Measurements from ENCODE around the gene DLK2. TPM values are rescaled to one million over a fixed set of nuclear protein-coding genes. Genes with fewer than 3 reads are reported as not detected.

DLK2 gene
- total and polyA plus RNA-seq, 2 of the 13 experiments (the other 11 are each of a cell fraction or from before 2014, with no cell fraction given), result 1.2 to 3.8 TPM

GRCh38 chr6:43427406-43428111 lies 27.8 kb downstream of the DLK2 start, which contains the start of gene ABCC10 (continued):
- peak; percentile 99 for TF ChIP-seq ARID4A (CRISPR knock-in tag; IDR thresholded peaks at IDR 0.05; ENCODE audit: borderline replicate concordance)
- TF ChIP-seq CREB1 (IDR thresholded peaks at IDR 0.05), result peak; percentile 67; the same call in 1 of the 2 replicates
- TF ChIP-seq CREB1 (CRISPR knock-in tag; IDR thresholded peaks at IDR 0.05), result 0 out of 2 replicates have a peak, but pooled peaks have one; percentile 15
- TF ChIP-seq HMGXB3 (CRISPR knock-in tag; IDR thresholded peaks at IDR 0.05; ENCODE audit: borderline replicate concordance), result no peak
- no peak; the same call in 1 of the 2 replicates for TF ChIP-seq ATF3 (CRISPR knock-in tag; IDR thresholded peaks at IDR 0.05)
- no peak for TF ChIP-seq ZKSCAN5 (CRISPR knock-in tag; IDR thresholded peaks at IDR 0.05)
- TF ChIP-seq HNF1B (CRISPR knock-in tag; IDR thresholded peaks at IDR 0.05), result peak; percentile 68
- 0 out of 2 replicates have a peak, but pooled peaks have one; percentile 64 for TF ChIP-seq ZNF557 (CRISPR knock-in tag; IDR thresholded peaks at IDR 0.05)
- TF ChIP-seq ZNF160 (CRISPR knock-in tag; IDR thresholded peaks at IDR 0.05), result peak; percentile 84
- peak; percentile 90; the same call in 1 of the 2 replicates for TF ChIP-seq HNRNPL (IDR thresholded peaks at IDR 0.05; ENCODE audit: low read depth, low read length)
- peak; percentile 62; the same call in 1 of the 2 replicates for TF ChIP-seq ARNTL (CRISPR knock-in tag; IDR thresholded peaks at IDR 0.05)
- TF ChIP-seq ZNF704 (CRISPR knock-in tag; IDR thresholded peaks at IDR 0.05; ENCODE audit: borderline replicate concordance), result peak; percentile 93
- 0 out of 2 replicates have a peak, but pooled peaks have one; percentile 15 for TF ChIP-seq ZBTB7A (CRISPR knock-in tag; IDR thresholded peaks at IDR 0.05)
- 0 out of 2 replicates have a peak, but pooled peaks have one; percentile 63 for TF ChIP-seq ZFYVE20 (CRISPR knock-in tag; IDR thresholded peaks at IDR 0.05; ENCODE audit: borderline replicate concordance, low read depth)
- peak; percentile 54; the same call in 1 of the 2 replicates for TF ChIP-seq GPN1 (CRISPR knock-in tag; IDR thresholded peaks at IDR 0.05; ENCODE audit: borderline replicate concordance)
- peak; percentile 74; the same call in 1 of the 2 replicates for TF ChIP-seq ZNF34 (CRISPR knock-in tag; IDR thresholded peaks at IDR 0.05; ENCODE audit: borderline replicate concordance)
